Esophagus squamous epithelium (tissue), 4 donors: ENCODE results near the gene HHATL.

ENCODE experiments used
- CTCF ChIP-seq, 6 experiments: fragments of 450-650 bp in 4 of 6; fragments of 200-600 bp in 2 of 6; sonication (generic) in 2 of 6; IDR thresholded peaks; one replicate each; pipeline ENCODE4 v1.5.1; 2016 to 2019; ENCODE audit warnings: antibody characterized with exemption in 6 of 6, mild to moderate bottlenecking in 4 of 6, moderate library complexity in 4 of 6
- POLR2A ChIP-seq, 4 donors: fragments of 450-650 bp; IDR thresholded peaks; one replicate each; pipeline ENCODE4 v1.6.1; 2017; ENCODE audit warnings: antibody characterized with exemption in 4 of 4, mild to moderate bottlenecking in 4 of 4, moderate library complexity in 3 of 4

- TF ChIP-seq POLR2A (IDR thresholded peaks at IDR 0.05) (no peak), CTCF (IDR thresholded peaks at IDR 0.05) (no peak)
Measured at GRCh38 chr3:42667096-42667522, 35.5 kb downstream of the HHATL start.
